ENCODE results near the gene SEZ6L. TPM values are rescaled to one million over a fixed set of nuclear protein-coding genes. Genes with fewer than 3 reads are reported as not detected.
"Not testable (repeated sequence)": the region's sequence is repeated elsewhere in the genome, so short reads cannot be mapped to it uniquely, and the experiment has no call there.

Gene SEZ6L
- total RNA-seq, 1 experiment from 2014 or later: not detected

GRCh38 chr22:26408562-26409220 is 239.4 kb downstream of the SEZ6L start:
- H3K9me3 ChIP-seq (ENCODE audit: control insufficient read depth in 1 of 2, insufficient read depth in 1 of 2, low read depth in 1 of 2, low read length in 2 of 2); H3K4me3 ChIP-seq (replicated peaks in 1 of 2; ENCODE audit: low read depth in 1 of 2, low read length in 2 of 2); H3K27ac ChIP-seq (ENCODE audit: low read depth, low read length); H4K20me1 ChIP-seq (ENCODE audit: insufficient read depth); intact Hi-C loops (cut with micrococcal nuclease); RAD21 ChIA-PET (ENCODE audit: low non-redundant PET in 1 of 2, low total read pairs in 2 of 2, uncharacterized antibody in 2 of 2, unreplicated experiment in 2 of 2); CTCF ChIA-PET; POLR2A ChIA-PET; BruUV-seq (replicated peaks); H3K9me2 ChIP-seq (ENCODE audit: insufficient read depth); H3K36me3 ChIP-seq (ENCODE audit: control insufficient read depth in 1 of 2, insufficient read depth in 2 of 2, low read length in 2 of 2); ATAC-seq; H3K4me2 ChIP-seq (ENCODE audit: low read length); H3K9ac ChIP-seq (ENCODE audit: low read length); H2AFZ ChIP-seq (ENCODE audit: low read depth, low read length, poor library complexity, severe bottlenecking); H3K4me1 ChIP-seq (ENCODE audit: control insufficient read depth in 1 of 2, insufficient read depth in 2 of 2, low read length in 2 of 2); DNase-seq (ENCODE audit: low read depth, low spot score); H3K79me2 ChIP-seq (ENCODE audit: insufficient read depth, low read length): not testable (repeated sequence)
- H3K27me3 ChIP-seq (ENCODE audit: insufficient read depth, low read length): peaks cover 52% of the 10 kb centered on the region

GRCh38 chr22:26409719-26410335 is 240.6 kb downstream of the SEZ6L start:
- CTCF ChIA-PET: interaction anchor here (0.6 kb wide), 1 partner anchor 1068 kb away, joined by 3 read pairs; no protein-coding TSS in a partner anchor
- TF ChIP-seq CTCF (IDR thresholded peaks at IDR 0.05 in 2 of 3, conservative IDR thresholded peaks at IDR 0.05 in 1 of 3; ENCODE audit: borderline replicate concordance in 1 of 3, insufficient read depth in 1 of 3, low read depth in 2 of 3, low read length in 2 of 3): no peak
- intact Hi-C loops (cut with micrococcal nuclease): no loop called here

More at GRCh38 chr22:26409719-26410335, 240.6 kb downstream of the SEZ6L start:
- no peak overlapping the region for H3K4me3 ChIP-seq (replicated peaks in 1 of 2; ENCODE audit: low read depth in 1 of 2, low read length in 2 of 2)
- peaks cover 60% of the 10 kb centered on the region for H3K27me3 ChIP-seq (ENCODE audit: insufficient read depth, low read length)
- H3K9ac ChIP-seq (ENCODE audit: low read length): no peak overlapping the region
- no peaks in the 10 kb centered on the region for H3K79me2 ChIP-seq (ENCODE audit: insufficient read depth, low read length)
- RAD21 ChIA-PET (ENCODE audit: low non-redundant PET in 1 of 2, low total read pairs in 2 of 2, uncharacterized antibody in 2 of 2, unreplicated experiment in 2 of 2): no interaction called here
- H3K4me2 ChIP-seq (ENCODE audit: low read length): no peak overlapping the region
- H3K4me1 ChIP-seq (ENCODE audit: control insufficient read depth in 1 of 2, insufficient read depth in 2 of 2, low read length in 2 of 2): no peaks in the 10 kb centered on the region
- H3K9me2 ChIP-seq (ENCODE audit: insufficient read depth): no peaks in the 10 kb centered on the region
- H3K9me3 ChIP-seq (ENCODE audit: control insufficient read depth in 1 of 2, insufficient read depth in 1 of 2, low read depth in 1 of 2, low read length in 2 of 2): peaks cover 0 to 4% of the 10 kb centered on the region in 2 experiments; a peak in 1 of 4 replicates
- BruUV-seq (replicated peaks): no TSS peak
- ATAC-seq (no peak), DNase-seq (ENCODE audit: low read depth, low spot score) (no peak)
- H2AFZ ChIP-seq (ENCODE audit: low read depth, low read length, poor library complexity, severe bottlenecking): no peak overlapping the region
- POLR2A ChIA-PET: no interaction called here
- H4K20me1 ChIP-seq (ENCODE audit: insufficient read depth): no peaks in the 10 kb centered on the region; the same call in 1 of the 2 replicates
- no peaks in the 10 kb centered on the region for H3K36me3 ChIP-seq (ENCODE audit: control insufficient read depth in 1 of 2, insufficient read depth in 2 of 2, low read length in 2 of 2)
- H3K27ac ChIP-seq (ENCODE audit: low read depth, low read length): no peak overlapping the region

All from HCT116 (cell line).